GM04503 (cell line): Measurements from ENCODE around the gene LY6G6F.
A peak's percentile ranks its signal among the peaks of the same experiment; 100 is the strongest.

Experiments
- DNase-seq: peaks from one replicate; pipeline ENCODE4 v3.0.0-alpha.2; 2012; ENCODE audit warnings: low read depth

LY6G6F gene, protein sequence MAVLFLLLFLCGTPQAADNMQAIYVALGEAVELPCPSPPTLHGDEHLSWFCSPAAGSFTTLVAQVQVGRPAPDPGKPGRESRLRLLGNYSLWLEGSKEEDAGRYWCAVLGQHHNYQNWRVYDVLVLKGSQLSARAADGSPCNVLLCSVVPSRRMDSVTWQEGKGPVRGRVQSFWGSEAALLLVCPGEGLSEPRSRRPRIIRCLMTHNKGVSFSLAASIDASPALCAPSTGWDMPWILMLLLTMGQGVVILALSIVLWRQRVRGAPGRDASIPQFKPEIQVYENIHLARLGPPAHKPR

DNA sequence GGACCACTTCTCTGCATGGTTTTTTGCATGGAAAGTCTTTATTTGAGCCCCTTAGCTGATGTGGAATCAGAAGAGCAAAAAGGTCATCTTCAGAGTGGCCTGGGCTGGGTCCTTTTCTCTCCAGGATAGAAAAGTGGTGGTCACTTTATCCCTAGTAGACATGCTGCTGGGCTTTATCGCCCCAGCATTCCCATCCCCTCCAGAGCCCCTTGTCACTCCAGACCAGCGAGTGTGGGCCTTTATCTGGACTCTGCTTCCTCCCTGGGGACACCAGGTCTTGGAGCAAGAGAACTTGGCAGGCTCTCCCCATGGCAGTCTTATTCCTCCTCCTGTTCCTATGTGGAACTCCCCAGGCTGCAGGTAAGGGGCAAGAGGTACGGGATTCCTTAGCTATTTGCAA is at the start of gene LY6G6F:
TSS of gene LY6G6F (plus strand) at position 268 of the 400 bp plus-strand sequence. CDS start at position 309, 41 bp downstream.
- DNase-seq, result no peak

- no peak for DNase-seq
Observed at GRCh38 chr6:31657406-31658157, 49.1 kb upstream of the LY6G6F start.

- no peak for DNase-seq
Observed at GRCh38 chr6:31658158-31658688, 48.4 kb upstream of the LY6G6F start.

GRCh38 chr6:31658983-31659648 is 47.5 kb upstream of the LY6G6F start:
- DNase-seq, result no peak

- DNase-seq, result no peak
Observed at GRCh38 chr6:31659649-31660380, 46.9 kb upstream of the LY6G6F start.

- no peak for DNase-seq
Observed at GRCh38 chr6:31660381-31661261, 46.0 kb upstream of the LY6G6F start, which contains the start of gene C6orf47. TSS of gene C6orf47 (minus strand) at chr6:31660778. CDS start at chr6:31659947, 831 bp downstream.

GRCh38 chr6:31661262-31662123 is 45.2 kb upstream of the LY6G6F start:
- DNase-seq, result no peak

DNA sequence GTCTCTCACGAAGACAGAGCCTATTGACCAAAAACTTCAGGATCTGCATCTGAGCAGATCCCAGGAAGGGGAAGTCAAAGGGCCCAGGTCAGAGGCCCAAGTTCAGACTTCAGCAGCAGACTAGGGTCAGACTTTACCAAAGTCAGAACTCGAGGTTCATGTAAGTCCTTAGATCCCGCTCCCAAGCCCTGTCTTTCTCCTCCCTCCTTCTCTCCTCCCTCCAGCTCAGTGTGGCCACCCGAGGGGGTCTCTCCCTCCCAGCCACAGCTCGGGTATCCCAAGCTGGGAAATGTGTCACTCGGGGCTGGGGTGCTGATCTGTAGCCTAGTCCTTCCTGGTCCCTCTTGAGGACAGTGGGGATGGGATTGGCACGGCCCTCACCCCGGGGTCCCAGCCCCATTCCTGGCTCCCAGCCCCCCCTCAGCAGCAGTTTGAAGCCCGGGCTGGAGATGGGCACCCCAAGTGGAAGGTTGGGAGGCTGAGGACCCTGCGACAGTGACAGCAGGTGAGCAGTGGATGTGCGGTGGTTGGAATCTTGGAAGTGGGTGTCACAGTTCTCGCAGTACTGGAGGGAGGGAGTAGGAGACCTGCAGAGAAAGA is 44.4 kb upstream of the LY6G6F start:
- no peak for DNase-seq

DNA sequence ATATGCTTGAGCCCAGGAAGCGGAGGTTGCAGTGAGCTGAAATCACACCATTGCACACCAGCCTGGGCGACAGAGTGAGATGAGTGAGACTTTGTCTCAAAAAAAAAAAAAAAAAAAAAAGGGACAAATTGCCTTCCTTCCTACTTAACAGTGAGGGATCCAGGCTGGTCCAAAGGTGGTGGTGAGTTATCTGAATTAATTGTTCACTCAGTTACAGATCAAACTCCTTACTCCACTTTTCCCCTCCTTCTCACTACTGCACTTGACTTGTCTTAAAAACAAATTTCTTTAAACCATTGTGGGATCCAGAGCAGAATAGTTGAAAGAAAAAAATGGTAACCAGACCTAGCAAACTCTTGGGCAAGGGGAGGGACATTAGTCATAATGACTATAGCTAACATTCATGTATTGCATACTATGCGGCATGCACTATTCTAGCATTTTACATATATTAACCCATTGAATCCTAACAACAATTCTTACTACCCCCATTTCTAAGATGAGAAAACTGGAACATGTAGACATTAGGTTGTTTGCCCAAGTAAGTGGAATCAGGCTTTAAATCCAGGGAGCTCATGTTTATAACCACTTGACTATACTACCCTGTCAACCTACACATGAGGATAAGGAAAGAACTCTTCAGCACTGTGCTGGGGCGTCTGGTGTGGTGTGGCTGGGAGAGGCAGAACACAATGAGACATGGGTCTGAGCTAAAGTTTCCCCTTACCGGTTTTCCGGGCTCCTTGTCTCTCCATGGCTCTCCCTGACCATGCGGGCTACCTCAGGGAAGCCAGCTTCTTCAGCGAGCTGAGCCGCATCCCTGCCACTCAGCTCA is 43.3 kb upstream of the LY6G6F start:
- DNase-seq, result no peak

DNA sequence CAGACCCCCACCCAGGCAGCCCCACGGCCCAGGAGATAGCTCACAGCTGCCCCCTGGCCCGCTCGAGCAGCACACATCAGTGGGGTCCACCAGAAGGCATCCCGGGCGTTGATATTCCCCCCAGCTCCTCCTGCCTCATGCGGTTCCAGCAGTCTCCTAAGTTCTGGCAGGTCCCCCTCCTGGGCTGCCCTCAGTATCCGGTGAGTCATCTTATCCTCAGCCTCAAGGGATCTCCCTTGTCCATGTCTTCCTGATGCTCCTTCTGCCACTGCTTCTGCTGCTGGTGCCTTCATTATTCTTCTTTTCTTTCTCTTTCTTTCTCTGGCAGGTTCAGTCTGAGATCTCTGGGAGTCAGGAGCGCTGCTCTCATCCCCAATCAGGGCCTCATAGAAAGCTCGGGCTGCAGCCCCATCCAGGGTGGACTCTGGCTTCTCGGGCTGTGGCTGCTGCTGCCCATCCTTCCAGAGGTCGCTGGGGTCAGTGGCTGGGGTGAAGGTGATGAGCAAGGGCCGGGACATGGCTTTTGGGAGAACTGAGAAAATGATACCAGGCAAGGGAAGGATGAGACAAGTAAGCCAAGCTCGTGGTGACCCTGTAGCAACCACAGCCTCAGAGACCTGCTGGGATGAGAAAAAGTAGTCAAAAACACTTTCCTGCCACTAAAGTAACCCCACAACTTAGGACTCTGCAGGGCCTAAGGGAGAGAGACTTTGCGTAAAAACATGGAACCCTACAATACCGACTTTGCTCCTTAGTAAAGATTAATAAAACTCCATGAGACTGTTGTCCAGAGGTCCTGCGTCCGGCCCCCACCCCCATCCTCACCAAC is 42.5 kb upstream of the LY6G6F start:
- peak; percentile 51 for DNase-seq

DNA sequence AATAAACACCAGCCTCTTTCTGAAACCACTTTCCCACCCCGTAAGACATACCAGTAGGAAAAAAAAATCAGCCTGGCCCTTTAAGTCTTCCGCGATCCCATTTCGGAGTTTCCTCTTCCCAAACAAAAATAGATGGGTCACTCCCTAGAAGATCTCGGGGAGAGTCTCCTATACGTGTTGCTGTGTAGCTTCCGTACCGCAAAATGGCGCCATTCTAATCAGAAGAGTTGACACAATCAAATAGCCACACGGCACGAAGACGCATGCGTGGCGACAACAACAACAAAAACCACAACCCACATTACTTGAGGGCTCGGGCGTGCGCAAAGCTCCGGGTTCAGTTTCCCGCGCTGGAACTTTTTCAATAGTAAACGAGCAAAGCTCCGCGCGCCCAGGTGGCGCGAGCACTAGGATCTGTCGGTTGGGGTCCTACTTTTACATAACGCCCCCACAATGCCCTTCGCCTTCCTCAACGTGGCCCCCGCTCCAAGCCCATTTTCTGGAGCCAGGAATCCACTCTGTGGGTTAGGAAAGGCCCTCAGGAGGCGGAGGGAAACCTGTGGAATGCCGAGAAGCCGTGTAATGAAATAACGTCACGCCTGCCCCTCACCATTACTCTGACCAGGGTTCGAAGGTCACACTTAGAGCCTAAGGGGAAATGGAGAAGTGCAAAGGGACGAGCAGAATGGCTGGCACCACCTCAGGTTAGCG is 41.7 kb upstream of the LY6G6F start, which contains the start of gene GPANK1:
TSS of gene GPANK1 (minus strand) at position 208 of the 711 bp plus-strand sequence. CDS start 519 bp downstream, outside the sequence.
- DNase-seq, result peak; percentile 85

GRCh38 chr6:31665501-31666336 is 40.9 kb upstream of the LY6G6F start, which contains the start of gene CSNK2B:
TSS of gene CSNK2B (plus strand) at chr6:31666080. CDS start at chr6:31666832, 752 bp downstream.
- DNase-seq, result peak; percentile 86

- DNase-seq, result no peak
Observed at GRCh38 chr6:31666337-31666965, 40.2 kb upstream of the LY6G6F start.

GRCh38 chr6:31669676-31670075 is 37.0 kb upstream of the LY6G6F start, which contains the start of gene LY6G5B:
TSS of gene LY6G5B (plus strand) at chr6:31669976. CDS start at chr6:31670951, 975 bp downstream.
- DNase-seq, result no peak

- DNase-seq, result no peak
Observed at GRCh38 chr6:31676322-31676903, 30.3 kb upstream of the LY6G6F start.
